ELF-1 (cell line): ENCODE results near the gene CBFA2T3.
A peak's percentile ranks its signal among the peaks of the same experiment; 100 is the strongest.

Experiments
- DNase-seq: peaks from one replicate; pipeline ENCODE4 v3.0.0-alpha.2; 2016; ENCODE audit warnings: low read depth, low spot score

Gene CBFA2T3

DNA sequence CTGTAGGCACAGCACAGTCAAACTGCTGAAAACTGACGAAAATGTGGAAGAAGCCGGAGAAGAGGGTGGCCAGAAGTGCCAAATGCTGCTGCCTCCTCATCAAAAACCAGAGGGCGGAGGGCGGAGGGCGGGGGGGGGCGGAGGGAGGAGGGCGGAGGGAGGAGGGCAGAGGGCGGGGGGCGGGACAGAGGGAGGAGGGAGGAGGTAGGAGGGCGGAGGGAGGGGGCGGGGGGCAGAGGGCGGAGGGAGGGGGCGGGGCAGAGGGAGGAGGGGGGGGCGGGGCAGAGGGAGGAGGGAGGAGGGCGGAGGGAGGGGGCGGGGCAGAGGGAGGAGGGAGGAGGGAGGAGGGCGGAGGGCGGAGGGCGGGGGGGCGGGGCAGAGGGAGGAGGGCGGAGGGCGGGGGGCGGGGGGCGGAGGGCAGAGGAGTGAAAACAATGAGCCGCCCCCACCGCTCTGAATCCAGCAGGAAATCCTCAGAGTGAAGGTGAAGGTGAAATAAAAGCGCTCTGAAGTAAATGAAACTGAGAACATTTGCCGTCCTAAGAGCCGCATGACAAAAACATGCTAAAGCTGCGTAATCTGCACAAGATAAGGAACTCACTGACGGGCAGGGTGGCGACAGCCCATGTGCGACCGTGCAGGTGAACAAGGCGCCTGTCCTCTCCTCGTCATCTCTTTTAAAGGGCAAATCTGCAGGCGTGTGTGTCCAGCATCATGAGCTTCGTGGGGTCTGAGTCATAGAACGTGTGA lies 22.6 kb upstream of the CBFA2T3 start:
- DNase-seq = peak; percentile 51

DNA sequence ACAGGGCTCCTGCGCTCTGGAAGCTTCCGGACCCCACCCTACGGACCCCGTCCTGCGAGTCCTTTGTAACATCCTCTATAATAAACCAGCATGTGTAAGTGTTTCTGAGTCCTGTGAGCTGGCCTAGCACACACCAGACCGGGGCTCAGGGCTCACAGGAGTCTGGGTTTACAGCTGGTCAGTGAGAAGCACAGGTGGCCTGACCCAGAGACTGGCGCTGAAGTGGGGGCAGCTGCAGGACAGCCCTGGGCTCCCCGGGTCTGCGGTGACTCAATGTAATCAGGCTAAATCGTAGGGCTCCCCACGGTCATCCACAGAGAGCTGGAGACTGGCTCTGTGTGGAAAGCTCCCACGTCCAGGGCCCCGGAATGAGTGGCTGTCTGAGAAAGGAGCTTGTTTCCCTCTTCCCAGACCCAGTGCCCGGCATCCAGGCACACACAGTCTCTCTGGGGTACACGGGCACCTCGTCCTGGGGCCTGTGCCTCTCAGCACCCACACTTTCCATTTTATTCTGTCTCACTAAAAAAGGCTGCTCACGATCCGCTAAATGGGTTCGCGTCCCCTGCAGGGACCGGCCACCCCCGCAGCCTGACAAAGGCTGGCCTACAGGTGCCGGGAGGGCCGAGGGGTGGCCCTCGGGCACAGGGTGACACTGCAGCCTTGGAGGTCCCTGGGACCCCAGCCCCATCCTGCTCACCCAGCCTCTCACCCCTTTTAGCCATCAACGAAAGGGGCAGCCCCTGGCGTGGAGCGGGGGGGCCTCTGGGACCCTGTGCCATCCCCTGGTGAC lies 18.9 kb upstream of the CBFA2T3 start:
- DNase-seq = no peak

- DNase-seq = no peak
Measured at GRCh38 chr16:88995194-88995593, 18.2 kb upstream of the CBFA2T3 start.

DNA sequence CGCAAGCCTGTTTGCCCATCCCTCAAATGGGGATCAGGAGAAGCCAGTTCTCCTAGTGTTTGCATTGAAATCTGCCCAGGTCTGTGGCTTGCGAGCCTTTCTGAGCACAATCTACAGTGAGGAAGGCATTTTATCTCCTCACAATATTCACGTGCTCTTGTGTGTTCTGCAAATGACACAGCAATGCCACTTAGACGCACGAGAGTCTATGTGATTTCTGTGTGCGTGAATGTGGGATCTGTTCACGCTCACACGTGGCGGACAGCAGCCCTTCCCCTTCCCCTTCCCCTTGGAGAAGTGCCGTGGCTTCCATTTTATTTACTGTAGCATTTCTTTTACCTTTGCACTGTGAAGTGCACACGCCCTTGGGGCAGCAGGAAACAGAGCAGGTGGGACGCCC lies 17.7 kb upstream of the CBFA2T3 start:
- DNase-seq = no peak

DNA sequence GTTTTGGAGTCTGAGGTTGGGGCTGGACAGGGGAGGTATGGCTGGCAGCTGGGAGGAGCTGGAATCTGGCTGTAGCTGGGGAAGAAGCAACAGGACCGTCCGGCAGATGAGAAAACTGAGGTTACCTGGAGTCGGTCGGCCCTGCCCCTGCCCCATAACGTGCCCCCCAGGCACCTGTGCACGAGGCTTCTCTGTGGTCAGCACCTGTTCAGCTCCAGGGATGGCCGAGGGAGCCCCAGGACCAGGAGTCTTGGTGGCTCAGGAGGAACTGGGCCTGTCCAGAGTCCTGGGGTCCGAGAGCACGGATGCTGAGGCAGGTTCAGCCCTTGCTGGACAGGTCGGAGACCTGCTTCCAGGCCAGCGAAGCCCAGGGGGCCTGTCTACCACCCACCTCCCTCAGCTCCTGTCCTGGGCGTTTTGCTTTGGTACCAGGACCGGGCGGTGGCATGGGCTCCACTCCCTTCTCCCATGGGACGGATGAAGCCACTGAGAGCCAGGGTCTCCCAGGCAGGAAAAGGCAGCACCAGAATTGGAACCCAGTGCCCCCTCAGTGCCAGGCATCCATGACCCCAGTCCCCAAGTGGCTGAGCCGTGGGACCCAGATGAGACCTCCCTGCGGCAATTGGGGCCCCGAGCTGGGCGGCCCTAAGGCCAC lies 17.1 kb upstream of the CBFA2T3 start:
- no peak for DNase-seq

DNA sequence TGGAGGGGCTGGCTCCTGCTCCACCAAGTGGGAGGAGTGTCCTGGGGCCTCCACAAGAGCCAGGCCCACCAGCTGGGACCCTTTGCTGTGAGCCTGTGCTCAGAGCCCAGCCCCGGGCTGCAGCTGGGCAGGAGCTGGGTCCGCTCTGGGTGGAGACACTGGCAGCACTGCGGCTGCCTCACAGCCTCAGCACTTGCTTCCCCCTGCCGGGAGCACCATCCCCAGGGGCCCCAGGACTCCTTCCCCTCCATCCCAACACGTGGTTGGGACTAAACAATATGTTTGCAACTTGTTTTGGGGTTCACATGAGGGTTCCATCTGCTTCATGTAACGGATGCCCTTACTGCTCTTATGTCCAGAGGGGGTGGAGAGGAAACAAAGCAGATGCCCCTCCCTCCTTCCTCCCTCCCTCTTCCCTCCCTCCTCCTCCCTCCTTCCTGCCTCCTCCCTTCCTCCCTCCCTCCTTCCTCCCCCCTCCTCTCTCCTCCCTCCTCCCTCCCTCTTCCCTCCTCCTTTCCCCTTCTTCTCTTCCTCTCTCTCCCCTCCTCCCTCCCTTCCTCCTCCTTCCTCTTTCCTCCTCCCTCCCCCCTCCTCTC lies 16.3 kb upstream of the CBFA2T3 start:
- no peak for DNase-seq

- DNase-seq = peak; percentile 56
Measured at GRCh38 chr16:88992351-88993165, 15.6 kb upstream of the CBFA2T3 start.

- DNase-seq = peak; percentile 90
Measured at GRCh38 chr16:88991813-88992350, 14.9 kb upstream of the CBFA2T3 start.

- no peak for DNase-seq
Measured at GRCh38 chr16:88989852-88990547, 13.0 kb upstream of the CBFA2T3 start.

- no peak for DNase-seq
Measured at GRCh38 chr16:88988980-88989811, 12.2 kb upstream of the CBFA2T3 start.

GRCh38 chr16:88985521-88985920 lies 8.5 kb upstream of the CBFA2T3 start:
- DNase-seq = no peak

DNA sequence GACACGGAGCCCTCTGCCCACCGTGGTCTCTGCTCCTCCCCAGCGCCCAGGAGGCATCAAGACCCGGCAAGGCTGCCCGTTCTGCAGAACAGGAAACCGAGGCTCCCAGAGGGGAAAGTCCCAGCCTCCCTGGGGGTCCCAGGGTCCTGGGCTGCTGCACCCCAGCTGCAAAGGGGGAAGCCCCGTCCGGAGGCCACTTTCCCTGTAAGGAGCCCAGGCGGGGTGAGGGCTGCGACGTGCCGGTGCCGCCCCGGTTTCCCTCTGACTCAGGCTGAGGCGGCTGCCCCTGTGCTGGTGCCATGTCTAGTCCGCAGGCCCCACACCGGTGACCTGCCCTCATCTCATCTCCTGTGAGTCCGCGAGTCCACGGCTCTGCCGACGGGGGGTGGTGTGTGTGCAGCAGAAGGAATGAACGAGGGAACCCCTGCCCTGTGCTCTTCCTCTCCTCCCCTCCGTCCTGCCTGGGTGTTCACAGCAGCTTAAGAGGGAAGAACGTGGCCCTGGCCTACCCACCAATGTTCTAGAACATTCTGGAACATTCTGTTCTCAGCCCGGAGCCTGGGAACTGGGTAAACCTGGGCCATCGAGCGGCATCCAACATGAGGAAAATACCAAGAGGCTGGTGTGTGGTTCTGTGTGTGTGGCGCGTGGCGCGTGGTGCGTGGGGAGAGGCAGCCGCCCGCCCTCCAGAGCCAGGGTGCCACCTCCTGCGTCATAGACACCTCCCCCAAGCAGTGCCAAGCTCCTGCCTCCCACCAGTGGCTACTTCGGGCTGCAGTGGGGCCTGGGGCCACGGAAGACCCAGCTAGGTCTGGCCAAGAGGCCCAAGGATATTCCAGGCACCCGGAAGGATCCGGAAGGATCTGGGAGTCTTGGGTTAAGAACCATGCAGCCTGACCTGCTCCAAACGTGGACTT lies 7.0 kb upstream of the CBFA2T3 start:
- DNase-seq = no peak

GRCh38 chr16:88983165-88983564 lies 6.2 kb upstream of the CBFA2T3 start:
- DNase-seq = no peak

GRCh38 chr16:88982286-88983084 lies 5.5 kb upstream of the CBFA2T3 start:
- no peak for DNase-seq

DNA sequence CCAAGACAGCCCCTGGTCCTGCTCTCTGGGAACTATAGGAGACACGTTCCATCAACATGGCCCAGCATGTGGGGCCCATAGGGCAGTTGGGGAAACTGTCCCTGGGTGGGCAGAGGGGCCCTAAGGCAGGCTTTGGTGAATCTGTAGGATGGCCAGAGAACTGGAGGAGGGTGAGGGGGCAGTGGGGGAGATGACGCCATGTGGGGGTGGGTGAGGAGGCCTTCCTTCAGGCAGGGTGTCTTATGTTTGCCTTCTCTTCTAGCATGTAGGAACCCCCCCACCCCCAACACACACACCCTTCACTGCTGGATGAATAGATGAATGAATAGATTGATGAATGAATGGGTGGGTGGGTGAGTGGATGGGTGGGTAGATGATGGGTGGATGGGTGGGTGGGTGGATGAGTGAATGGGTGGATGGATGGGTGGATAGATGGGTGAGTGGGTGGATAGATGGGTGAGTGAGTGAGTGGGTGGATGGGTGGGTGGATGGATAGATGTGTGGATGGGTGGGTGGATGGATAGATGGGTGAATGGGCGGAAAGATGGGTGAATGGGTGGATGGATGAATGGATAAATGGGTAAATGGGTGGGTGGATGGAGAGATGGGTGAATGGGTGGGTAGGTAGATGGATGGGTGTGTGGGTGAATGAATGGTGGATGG lies 2.5 kb upstream of the CBFA2T3 start:
- DNase-seq = no peak

GRCh38 chr16:88978608-88979346 lies 1.8 kb upstream of the CBFA2T3 start:
- no peak for DNase-seq
